ENCODE data around the gene SENP5.
"Not testable (repeated sequence)": the region's sequence is repeated elsewhere in the genome, so short reads cannot be mapped to it uniquely, and the experiment has no call there.

SENP5 gene

DNA sequence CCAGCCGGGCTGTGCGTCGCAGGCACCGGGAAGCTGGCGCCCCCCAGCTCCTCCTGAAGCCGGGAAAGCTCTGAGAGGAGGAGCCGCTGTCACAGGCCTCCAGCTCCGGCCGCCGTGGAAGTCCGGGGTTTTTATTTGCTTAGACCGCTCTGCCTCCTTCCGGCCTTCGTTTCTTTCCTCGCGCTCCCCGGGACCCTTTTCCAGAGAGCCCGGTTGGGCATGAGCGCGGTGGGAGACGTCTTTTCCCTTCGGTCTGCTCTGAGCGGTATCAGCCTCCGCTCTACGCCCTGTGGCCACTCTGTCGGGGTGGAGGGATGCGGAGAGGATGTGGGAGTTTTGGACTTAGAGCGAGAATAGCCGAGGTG is 559 bp downstream of the SENP5 start:
- peaks cover 2% of the 10 kb centered on the region for H3K4me1 ChIP-seq (ENCODE audit: insufficient read depth, insufficient read length)
- H3K4me3 ChIP-seq (ENCODE audit: insufficient read length, low read depth), result peak overlapping the region; percentile 90
- TF ChIP-seq SUZ12 (IDR thresholded peaks at IDR 0.05; ENCODE audit: extremely low read depth, insufficient read depth, insufficient read length) (no peak), YY1 (IDR thresholded peaks at IDR 0.05; ENCODE audit: insufficient read depth, insufficient read length) (no peak), ZNF274 (IDR thresholded peaks at IDR 0.05; ENCODE audit: low read depth, low read length) (no peak)
- DNase-seq (ENCODE audit: low read depth, low spot score), result peak; percentile 8
- H3K9ac ChIP-seq (ENCODE audit: insufficient read length, low read depth), result peak overlapping the region; percentile 91
- H3K9me3 ChIP-seq (ENCODE audit: insufficient read depth, low read length), result peaks cover 3% of the 10 kb centered on the region
- H3K27me3 ChIP-seq (ENCODE audit: insufficient read depth, insufficient read length), result no peaks in the 10 kb centered on the region
- peaks cover 15% of the 10 kb centered on the region for H3K36me3 ChIP-seq (ENCODE audit: insufficient read depth, insufficient read length, low read length)

DNA sequence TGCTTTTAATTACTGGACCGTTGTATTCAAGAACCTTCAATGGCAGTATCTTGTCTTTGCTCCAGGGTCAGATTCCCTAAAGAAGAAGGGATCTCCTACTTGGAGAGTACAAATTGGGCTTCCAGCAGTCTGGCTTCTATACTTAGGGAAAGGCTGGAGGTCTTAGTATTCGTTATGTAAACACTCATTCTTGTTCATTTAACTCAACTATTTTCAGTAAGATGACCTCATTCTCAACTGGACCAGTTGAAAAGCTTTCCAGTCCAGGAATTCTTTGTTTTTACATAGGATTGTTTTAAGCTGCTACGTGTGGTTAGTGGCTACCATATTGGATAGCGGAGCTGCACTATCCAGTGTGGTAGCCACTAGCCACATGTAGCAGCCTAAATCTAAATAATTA is 4.6 kb downstream of the SENP5 start:
- Histone ChIP-seq H3K36me3 (ENCODE audit: insufficient read depth, insufficient read length, low read length) (peaks cover 22% of the 10 kb centered on the region), H3K27me3 (ENCODE audit: insufficient read depth, insufficient read length) (no peaks in the 10 kb centered on the region), H3K9me3 (ENCODE audit: insufficient read depth, low read length) (no peaks in the 10 kb centered on the region), H3K4me1 (ENCODE audit: insufficient read depth, insufficient read length) (peaks cover 2% of the 10 kb centered on the region), H3K9ac (ENCODE audit: insufficient read length, low read depth) (no peak overlapping the region), H3K4me3 (ENCODE audit: insufficient read length, low read depth) (no peak overlapping the region)
- no peak for DNase-seq (ENCODE audit: low read depth, low spot score)
- TF ChIP-seq YY1 (IDR thresholded peaks at IDR 0.05; ENCODE audit: insufficient read depth, insufficient read length) (no peak), SUZ12 (IDR thresholded peaks at IDR 0.05; ENCODE audit: extremely low read depth, insufficient read depth, insufficient read length) (no peak), ZNF274 (IDR thresholded peaks at IDR 0.05; ENCODE audit: low read depth, low read length) (no peak)

GRCh38 chr3:196874511-196875094 is 6.9 kb downstream of the SENP5 start:
- H3K4me3 ChIP-seq (ENCODE audit: insufficient read length, low read depth); DNase-seq (ENCODE audit: low read depth, low spot score); H3K27me3 ChIP-seq (ENCODE audit: insufficient read depth, insufficient read length); H3K9ac ChIP-seq (ENCODE audit: insufficient read length, low read depth); H3K9me3 ChIP-seq (ENCODE audit: insufficient read depth, low read length); H3K4me1 ChIP-seq (ENCODE audit: insufficient read depth, insufficient read length): not testable (repeated sequence)
- peaks cover 26% of the 10 kb centered on the region for H3K36me3 ChIP-seq (ENCODE audit: insufficient read depth, insufficient read length, low read length)

DNA sequence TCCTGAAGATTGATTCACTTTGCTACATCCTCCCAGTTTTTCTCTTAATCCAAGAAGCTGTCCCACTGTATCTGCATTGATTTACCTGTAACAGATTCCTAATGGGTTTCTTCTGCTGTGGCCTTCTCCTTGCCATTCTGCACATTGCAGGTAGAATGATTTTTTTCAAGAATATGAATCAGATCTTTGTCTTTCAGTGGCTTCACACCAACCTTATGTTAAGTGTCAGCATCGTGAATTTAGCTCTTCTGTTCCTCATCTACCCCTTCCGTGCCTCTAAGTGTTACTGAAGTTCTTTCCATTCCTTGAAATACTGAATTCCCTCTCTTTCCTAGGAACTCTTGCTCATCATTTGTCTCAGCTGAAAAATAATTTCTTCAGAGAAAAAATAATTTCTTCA is 7.5 kb downstream of the SENP5 start:
- Histone ChIP-seq H3K27me3 (ENCODE audit: insufficient read depth, insufficient read length) (no peaks in the 10 kb centered on the region), H3K36me3 (ENCODE audit: insufficient read depth, insufficient read length, low read length) (peaks cover 20% of the 10 kb centered on the region), H3K4me3 (ENCODE audit: insufficient read length, low read depth) (no peak overlapping the region)

GRCh38 chr3:196883361-196883760 is 15.6 kb downstream of the SENP5 start:
- H3K9ac ChIP-seq (ENCODE audit: insufficient read length, low read depth), result no peak overlapping the region
- no peak for DNase-seq (ENCODE audit: low read depth, low spot score)
- no peaks in the 10 kb centered on the region for H3K27me3 ChIP-seq (ENCODE audit: insufficient read depth, insufficient read length)
- H3K36me3 ChIP-seq (ENCODE audit: insufficient read depth, insufficient read length, low read length), result peaks cover 34% of the 10 kb centered on the region
- no peak overlapping the region for H3K4me3 ChIP-seq (ENCODE audit: insufficient read length, low read depth)
- H3K4me1 ChIP-seq (ENCODE audit: insufficient read depth, insufficient read length), result peaks cover 4% of the 10 kb centered on the region
- no peaks in the 10 kb centered on the region for H3K9me3 ChIP-seq (ENCODE audit: insufficient read depth, low read length)
- no peak for TF ChIP-seq SUZ12 (IDR thresholded peaks at IDR 0.05; ENCODE audit: extremely low read depth, insufficient read depth, insufficient read length)
- no peak for TF ChIP-seq YY1 (IDR thresholded peaks at IDR 0.05; ENCODE audit: insufficient read depth, insufficient read length)
- no peak for TF ChIP-seq ZNF274 (IDR thresholded peaks at IDR 0.05; ENCODE audit: low read depth, low read length)

More for the DNA sequence above, 7.5 kb downstream of the SENP5 start:
- Histone ChIP-seq H3K9me3 (ENCODE audit: insufficient read depth, low read length) (no peaks in the 10 kb centered on the region), H3K4me1 (ENCODE audit: insufficient read depth, insufficient read length) (no peaks in the 10 kb centered on the region), H3K9ac (ENCODE audit: insufficient read length, low read depth) (no peak overlapping the region)
- TF ChIP-seq SUZ12 (IDR thresholded peaks at IDR 0.05; ENCODE audit: extremely low read depth, insufficient read depth, insufficient read length) (no peak), YY1 (IDR thresholded peaks at IDR 0.05; ENCODE audit: insufficient read depth, insufficient read length) (no peak), ZNF274 (IDR thresholded peaks at IDR 0.05; ENCODE audit: low read depth, low read length) (no peak)
- no peak for DNase-seq (ENCODE audit: low read depth, low spot score)

- H3K9ac ChIP-seq (ENCODE audit: insufficient read length, low read depth), result no peak overlapping the region
- H3K4me3 ChIP-seq (ENCODE audit: insufficient read length, low read depth), result no peak overlapping the region
- no peaks in the 10 kb centered on the region for H3K9me3 ChIP-seq (ENCODE audit: insufficient read depth, low read length)
- peaks cover 4% of the 10 kb centered on the region for H3K4me1 ChIP-seq (ENCODE audit: insufficient read depth, insufficient read length)
- no peaks in the 10 kb centered on the region for H3K27me3 ChIP-seq (ENCODE audit: insufficient read depth, insufficient read length)
- H3K36me3 ChIP-seq (ENCODE audit: insufficient read depth, insufficient read length, low read length), result peaks cover 41% of the 10 kb centered on the region
- TF ChIP-seq SUZ12 (IDR thresholded peaks at IDR 0.05; ENCODE audit: extremely low read depth, insufficient read depth, insufficient read length), result no peak
- TF ChIP-seq YY1 (IDR thresholded peaks at IDR 0.05; ENCODE audit: insufficient read depth, insufficient read length), result no peak
- no peak for TF ChIP-seq ZNF274 (IDR thresholded peaks at IDR 0.05; ENCODE audit: low read depth, low read length)
- no peak for DNase-seq (ENCODE audit: low read depth, low spot score)
These were observed 18.4 kb downstream of the SENP5 start for GRCh38 chr3:196886144-196886543.

DNA sequence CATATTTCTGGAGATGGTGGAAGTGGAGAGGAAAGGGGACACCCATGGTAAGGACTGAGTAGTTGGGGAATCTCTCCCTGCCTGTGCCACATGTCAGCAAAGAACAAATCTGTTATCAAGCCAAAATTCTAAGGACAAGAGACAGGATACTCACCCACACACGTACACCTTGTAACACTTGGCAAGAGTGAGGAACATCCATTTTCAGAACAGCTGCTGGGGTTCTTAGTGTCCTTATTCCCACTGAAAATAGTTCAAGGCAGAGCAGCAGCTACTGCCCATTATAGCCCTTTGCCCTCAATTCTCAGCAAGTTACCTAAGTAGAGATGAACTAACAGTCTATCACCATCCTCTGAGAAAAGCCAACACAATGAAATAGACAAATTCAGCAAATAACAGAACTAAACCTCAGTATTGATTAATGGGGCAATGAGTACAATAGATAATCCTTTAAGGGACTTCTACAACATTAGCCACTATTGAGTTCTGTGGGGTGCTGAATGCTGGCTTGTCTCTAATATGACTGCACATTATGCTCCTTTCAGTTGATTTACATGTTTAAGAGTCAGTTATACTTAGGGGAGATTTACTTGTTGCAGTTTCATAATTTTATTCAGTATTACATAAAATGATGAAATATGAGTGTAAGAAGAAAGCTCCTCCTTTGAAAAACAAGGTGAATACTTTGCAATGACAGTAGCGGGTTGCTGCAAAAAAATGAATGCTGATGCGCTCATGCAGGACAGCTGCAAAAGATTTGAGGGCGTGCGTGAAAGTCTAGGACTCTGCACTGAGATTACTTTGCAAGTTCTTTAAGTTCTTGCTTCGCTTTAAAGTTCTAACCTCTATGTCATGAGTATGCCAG is 22.4 kb downstream of the SENP5 start:
- Histone ChIP-seq H3K4me1 (ENCODE audit: insufficient read depth, insufficient read length) (no peaks in the 10 kb centered on the region), H3K9me3 (ENCODE audit: insufficient read depth, low read length) (no peaks in the 10 kb centered on the region), H3K9ac (ENCODE audit: insufficient read length, low read depth) (no peak overlapping the region), H3K27me3 (ENCODE audit: insufficient read depth, insufficient read length) (no peaks in the 10 kb centered on the region), H3K4me3 (ENCODE audit: insufficient read length, low read depth) (no peak overlapping the region), H3K36me3 (ENCODE audit: insufficient read depth, insufficient read length, low read length) (peaks cover 49% of the 10 kb centered on the region)
- DNase-seq (ENCODE audit: low read depth, low spot score), result no peak
- no peak for TF ChIP-seq SUZ12 (IDR thresholded peaks at IDR 0.05; ENCODE audit: extremely low read depth, insufficient read depth, insufficient read length)
